ACHN (cell line): ENCODE results near the gene A1BG.
A peak's percentile ranks its signal among the peaks of the same experiment; 100 is the strongest.
"Not testable (repeated sequence)": the region's sequence is repeated elsewhere in the genome, so short reads cannot be mapped to it uniquely, and the experiment has no call there.

Experiments
- DNase-seq: peaks from one replicate; pipeline ENCODE4 v3.0.0-alpha.2; 2015
- in situ Hi-C: cut with HindIII; loops from 2 replicates; pipeline ENCODE4 v1.10.0; 2017; ENCODE audit warnings: low sequenced_read_pairs, low pct_ligation_motif_present, low pct_unique_long_range_greater_than_20kb

Gene A1BG

DNA sequence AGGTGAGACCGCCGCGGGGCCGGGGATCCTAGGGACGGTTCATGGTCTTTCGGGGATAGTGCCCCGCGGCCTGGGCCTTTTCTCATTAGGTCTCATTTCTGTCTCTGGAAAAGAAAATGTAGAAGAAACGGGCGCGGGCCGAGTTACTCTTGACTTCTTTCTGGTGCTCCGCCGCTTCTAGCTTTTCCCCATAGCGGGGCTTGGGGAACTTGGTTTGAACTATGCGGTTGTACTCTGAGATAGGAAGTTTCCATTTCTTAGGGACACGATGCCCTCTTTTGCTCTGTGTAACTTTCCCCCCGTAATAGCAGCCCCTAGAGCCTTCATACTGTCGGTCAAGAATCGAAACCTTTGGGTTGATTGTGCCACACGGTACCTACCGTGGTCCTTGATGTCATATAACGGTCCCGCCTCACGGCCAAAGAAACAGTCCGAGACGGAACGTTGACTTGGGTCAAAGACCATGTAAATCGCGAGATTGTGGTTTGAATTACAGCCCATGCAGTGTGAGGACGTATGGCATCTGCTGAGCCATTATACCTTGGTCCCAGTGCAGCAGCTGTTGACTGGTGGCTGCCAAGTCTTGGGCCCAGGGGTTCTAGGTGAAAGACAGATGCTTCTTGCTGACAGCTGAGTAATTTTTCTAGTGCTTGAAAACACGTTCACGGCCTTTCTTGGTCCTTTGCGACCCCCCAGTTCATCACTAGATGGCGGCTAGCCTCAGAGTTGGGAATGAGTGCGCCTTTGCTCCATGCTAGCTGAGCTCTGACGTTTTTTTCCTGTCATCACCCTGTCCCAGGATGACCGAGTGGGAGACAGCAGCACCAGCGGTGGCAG lies 34.3 kb upstream of the A1BG start:
- in situ Hi-C loops: no loop called here
- no peak for DNase-seq

DNA sequence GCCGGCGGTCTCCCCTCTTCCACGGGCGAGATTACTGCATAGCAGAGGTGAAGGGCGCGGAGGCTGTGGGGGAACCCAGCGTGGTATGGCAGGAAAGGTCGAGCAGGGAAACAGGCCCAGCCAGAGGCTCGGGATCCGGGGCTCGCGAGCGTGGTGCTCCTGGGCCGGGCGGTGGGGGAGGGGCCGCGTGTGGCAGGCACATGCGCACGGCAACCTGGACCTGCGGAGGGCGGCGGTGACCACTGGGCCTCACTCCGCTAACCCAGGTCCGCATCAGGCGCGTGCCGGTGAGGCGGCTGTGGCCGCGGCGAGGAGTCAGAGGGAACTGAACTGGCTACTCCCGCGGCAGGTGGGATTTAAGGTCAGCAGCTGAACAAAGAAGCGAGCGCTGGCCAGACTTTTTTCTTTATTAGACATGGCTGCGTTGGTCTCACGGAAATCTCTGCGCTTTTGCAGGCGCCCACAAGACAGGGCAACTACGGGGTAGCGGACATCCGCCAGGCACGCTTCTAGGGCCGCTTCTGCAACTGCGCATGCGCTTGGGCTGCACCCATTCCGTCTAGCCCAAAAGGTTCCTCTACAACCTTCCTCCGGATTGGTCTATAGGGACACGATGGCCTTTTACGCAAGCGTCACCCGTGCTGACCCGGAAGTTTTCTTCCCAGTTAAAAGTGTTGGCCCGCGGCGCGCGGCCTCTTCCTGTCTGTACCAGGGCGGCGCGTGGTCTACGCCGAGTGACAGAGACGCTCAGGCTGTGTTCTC lies 33.5 kb upstream of the A1BG start, which contains the start of gene RPS5:
TSS of gene RPS5 (plus strand) at position 694 of the 762 bp plus-strand sequence. CDS start 869 bp downstream, outside the sequence.
- in situ Hi-C loops: no loop called here
- DNase-seq: peak; percentile 98

DNA sequence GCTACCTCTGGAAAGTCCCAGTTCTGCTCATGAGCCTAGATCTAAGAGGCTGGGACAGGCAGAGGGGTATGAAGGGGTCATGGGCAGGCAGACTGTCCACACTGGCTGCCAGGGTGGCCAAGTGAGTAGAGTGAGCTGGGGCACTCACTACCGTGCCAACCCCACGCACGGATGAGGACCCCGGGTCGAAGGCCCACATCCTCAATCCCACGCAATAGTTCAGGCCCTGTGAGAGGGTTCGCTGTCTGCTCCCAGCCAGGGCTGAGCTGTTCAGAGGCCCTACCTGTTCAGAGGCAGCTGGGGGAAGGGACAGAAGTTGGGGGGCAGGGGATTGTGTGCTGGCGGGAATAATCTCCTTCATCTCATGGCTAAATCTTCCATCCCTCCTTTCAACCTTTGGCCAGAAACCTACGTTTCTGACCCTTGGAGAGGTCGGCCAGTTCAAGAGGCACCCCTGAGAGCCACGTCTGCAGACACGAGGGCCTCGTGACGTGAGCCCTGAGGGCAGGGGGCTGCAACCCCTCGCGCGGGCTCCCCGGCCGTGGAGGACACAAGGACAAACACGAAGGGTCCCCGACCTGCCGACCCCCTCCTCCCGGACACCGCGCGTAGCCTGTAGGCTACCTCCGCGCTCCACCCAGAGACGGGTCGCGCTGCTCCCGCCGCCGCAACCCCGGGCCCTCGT lies 32.7 kb upstream of the A1BG start:
- in situ Hi-C loops: no loop called here
- DNase-seq: no peak

- in situ Hi-C loops: no loop called here
- DNase-seq: no peak
These were observed 32.1 kb upstream of the A1BG start for GRCh38 chr19:58385313-58385890.

- DNase-seq: no peak
- in situ Hi-C loops: no loop called here
These were observed 29.8 kb upstream of the A1BG start for GRCh38 chr19:58382997-58383603.

DNA sequence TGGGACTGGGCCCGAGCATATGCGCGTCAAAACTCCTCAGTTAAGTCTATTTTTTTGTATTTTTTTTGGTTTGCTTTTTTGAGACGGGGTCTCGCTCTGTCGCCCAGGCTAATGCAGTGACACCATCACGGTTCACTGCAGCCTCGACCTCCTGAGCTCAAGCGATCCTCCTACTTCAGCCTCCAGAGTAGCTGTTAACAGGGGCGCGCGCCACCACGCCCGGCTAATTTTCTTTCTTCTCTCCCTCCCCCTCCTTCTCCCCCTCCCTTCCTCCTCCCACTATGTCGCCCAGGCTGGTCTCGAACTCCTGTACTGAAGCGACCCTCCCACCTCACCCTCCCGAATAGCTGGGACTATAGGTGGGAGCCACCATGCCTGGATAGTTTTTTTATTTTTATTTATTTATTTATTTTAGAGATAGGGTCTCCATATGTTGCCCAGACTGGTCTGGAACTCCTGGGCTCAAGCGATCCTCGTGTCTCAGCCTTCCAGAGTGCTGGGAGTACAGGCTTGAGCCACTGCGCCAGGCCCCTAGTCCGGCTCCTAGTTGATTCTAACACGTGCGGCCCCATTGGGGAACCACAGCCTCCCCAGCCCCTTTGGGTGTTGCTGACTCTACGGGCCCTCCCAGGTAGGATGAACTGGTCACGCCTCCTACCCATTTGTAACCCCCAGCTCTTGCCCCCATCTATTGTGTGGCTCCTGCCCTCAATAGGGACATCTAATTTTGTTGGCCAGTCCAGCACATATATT lies 28.3 kb upstream of the A1BG start:
- DNase-seq: no peak

GRCh38 chr19:58380662-58381459 lies 27.6 kb upstream of the A1BG start, which contains the start of gene ZNF837:
Gene ZNF837 (minus strand): TSS chr19:58381030. CDS start chr19:58369332, 11,698 bp downstream.
- in situ Hi-C loops: no loop called here
- DNase-seq: peak; percentile 99

More for the DNA sequence above, 28.3 kb upstream of the A1BG start:
- in situ Hi-C loops: no loop called here

GRCh38 chr19:58380037-58380661 lies 26.9 kb upstream of the A1BG start:
- in situ Hi-C loops: no loop called here
- no peak for DNase-seq

DNA sequence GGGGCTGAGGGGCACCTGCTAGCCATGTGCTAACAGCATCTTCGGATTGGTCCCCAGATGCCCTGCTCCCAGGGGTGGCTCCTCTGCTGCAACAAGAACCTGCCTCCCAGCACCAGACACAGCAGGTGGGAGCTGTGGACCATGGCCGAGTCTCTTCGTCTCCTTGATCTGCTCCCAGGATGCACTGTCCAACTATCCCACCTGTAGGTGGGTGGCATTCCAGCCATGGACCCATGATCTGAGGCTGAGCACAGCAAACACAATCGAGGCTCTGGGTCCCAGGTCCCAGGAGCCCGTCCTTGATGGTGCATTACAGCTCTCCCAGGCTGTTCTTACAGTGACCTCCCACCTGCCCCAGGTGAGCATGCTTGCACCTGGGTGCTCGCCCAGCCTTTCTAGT lies 26.0 kb upstream of the A1BG start:
- in situ Hi-C loops: no loop called here
- no peak for DNase-seq

DNA sequence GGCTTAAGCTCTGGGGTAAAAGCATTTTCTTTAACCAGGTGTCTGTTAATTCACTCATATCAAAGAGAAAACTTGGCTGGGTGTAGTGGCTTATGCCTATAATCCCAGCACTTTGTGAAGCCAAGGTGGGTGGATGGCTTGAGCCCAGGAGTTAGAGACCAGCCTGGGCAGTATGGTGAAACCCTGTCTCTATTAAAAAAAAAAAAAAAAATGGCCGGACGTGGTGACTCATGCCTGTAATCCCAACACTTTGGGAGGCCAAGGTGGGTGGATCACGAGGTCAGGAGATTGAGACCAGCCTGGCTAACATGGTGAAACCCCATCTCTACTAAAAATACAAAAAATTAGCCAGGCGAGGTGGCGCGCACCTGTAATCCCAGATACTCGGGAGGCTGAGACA lies 23.4 kb upstream of the A1BG start:
- not testable (repeated sequence) for DNase-seq

GRCh38 chr19:58374200-58374599 lies 20.9 kb upstream of the A1BG start:
- no peak for DNase-seq
- in situ Hi-C loops: no loop called here

More for the DNA sequence above, 23.4 kb upstream of the A1BG start:
- in situ Hi-C loops: not testable (repeated sequence)

DNA sequence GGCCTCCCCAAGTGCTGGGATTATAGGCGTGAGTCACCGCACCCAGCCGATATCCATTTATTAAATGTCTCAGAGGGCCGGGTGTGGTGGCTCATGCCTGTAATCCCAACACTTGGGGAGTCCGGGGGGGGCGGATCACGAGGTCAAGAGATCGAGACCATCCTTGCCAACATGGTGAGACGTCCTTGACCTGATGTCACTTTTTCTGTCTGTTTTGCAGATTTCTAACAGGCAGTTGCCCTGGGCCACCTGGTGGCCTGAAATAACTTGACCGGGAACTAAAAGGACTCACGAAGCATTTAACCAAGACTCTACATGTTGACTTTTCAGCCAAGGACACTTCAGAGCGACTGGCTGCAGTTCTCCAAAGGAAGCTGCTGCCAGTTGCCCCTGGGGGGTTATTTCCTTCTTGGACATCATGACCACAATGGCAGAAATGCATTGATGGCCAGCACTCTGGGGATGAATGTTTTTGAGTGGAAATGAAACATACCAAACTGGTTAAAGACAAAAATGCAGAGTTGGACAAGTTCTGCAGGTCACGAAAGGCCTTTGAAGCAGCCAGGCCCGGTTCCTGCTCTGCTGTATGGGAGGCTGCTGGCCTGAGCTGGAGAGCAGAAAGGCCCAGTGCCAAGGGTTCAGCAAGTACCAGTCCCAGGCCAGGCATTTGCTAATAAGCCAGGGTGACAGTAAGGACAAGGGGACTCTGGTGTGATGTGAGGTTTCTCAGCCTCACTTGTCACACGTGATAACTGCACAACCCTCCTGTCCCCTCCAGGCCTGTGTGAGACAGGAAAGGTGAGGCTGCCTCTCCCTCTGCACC lies 19.2 kb upstream of the A1BG start:
- DNase-seq: no peak

GRCh38 chr19:58368561-58369360 lies 15.5 kb upstream of the A1BG start:
- no peak for DNase-seq
- in situ Hi-C loops: no loop called here

More for the DNA sequence above, 19.2 kb upstream of the A1BG start:
- in situ Hi-C loops: no loop called here

GRCh38 chr19:58367698-58368454 lies 14.6 kb upstream of the A1BG start:
- in situ Hi-C loops: no loop called here
- DNase-seq: no peak
